SH-SY5Y (cell line): ENCODE results near the gene HYOU1.

Source experiments
- GATA2 ChIP-seq: IDR thresholded peaks from 2 replicates; pipeline ENCODE4 v1.6.1; 2011; ENCODE audit warnings: mild to moderate bottlenecking, low read depth, low read length
- GATA3 ChIP-seq: IDR thresholded peaks from 2 replicates; pipeline ENCODE4 v1.6.1; 2011; ENCODE audit warnings: low read depth, mild to moderate bottlenecking, low read length, moderate library complexity

DNA sequence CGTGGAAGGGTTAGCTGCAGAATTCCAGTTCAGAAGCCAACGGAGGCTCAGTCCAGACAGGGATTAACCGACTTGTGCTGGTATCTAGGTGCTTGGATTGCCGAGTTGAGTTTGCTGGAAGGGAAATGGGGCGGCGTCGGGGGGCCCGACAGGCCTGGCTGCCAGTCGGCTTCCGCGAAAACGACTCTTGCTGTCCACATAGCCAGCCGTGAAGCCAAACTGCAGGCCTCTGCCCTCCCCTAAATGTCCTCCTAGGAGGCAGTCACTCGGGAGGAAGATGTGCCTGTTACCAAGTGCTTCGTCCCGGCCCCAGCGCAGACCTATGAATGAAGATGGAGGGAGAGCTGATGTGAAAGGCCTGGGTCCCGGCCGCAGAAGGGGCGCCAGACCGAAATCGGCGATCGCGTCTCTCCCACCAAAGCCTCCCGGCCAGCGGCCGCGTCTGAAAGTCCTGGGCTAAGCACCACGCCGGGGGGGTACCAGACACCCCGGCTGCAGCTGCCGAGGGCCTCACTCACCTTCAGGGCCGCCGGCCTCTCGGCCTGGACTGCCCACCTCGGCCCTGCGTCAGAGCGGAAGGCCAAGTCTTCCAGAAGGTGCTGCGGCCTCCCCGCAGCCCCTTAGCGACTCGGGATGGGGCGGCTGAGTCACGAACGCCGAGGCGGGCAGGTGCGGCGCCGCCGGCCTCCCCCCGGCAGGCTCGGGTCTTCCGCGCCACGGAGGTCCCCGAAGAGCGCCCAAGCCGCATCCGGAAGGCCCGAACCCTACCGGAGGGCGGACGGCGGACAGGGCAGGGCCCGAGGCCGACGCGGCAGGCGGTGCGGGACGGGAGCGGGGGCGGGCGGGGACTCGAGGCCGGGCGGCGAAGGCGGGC lies 37.2 kb upstream of the HYOU1 start:
- TF ChIP-seq GATA2, result no peak
- TF ChIP-seq GATA3, result no peak
